ENCODE results near the gene ABCC1.

ABCC1 gene

GRCh38 chr16:16191493-16192167 is 242.2 kb downstream of the ABCC1 start:
- no peak for DNase-seq (ENCODE audit: low read depth)
- H3K4me3 ChIP-seq (ENCODE audit: low read depth, low read length), result no peak overlapping the region
- TF ChIP-seq, protein P1, sequence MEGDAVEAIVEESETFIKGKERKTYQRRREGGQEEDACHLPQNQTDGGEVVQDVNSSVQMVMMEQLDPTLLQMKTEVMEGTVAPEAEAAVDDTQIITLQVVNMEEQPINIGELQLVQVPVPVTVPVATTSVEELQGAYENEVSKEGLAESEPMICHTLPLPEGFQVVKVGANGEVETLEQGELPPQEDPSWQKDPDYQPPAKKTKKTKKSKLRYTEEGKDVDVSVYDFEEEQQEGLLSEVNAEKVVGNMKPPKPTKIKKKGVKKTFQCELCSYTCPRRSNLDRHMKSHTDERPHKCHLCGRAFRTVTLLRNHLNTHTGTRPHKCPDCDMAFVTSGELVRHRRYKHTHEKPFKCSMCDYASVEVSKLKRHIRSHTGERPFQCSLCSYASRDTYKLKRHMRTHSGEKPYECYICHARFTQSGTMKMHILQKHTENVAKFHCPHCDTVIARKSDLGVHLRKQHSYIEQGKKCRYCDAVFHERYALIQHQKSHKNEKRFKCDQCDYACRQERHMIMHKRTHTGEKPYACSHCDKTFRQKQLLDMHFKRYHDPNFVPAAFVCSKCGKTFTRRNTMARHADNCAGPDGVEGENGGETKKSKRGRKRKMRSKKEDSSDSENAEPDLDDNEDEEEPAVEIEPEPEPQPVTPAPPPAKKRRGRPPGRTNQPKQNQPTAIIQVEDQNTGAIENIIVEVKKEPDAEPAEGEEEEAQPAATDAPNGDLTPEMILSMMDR (IDR thresholded peaks at IDR 0.05; ENCODE audit: control insufficient read depth, extremely low read depth, insufficient read depth), result no peak
